Measurements from ENCODE around the gene NUDC.

NUDC gene

GRCh38 chr1:26950602-26951001 is 29.1 kb downstream of the NUDC start:
- in situ Hi-C loops (cut with MboI; ENCODE audit: low sequenced_read_pairs) = no loop called here

GRCh38 chr1:26951216-26951615 is 29.7 kb downstream of the NUDC start:
- in situ Hi-C loops (cut with MboI; ENCODE audit: low sequenced_read_pairs) = no loop called here

DNA sequence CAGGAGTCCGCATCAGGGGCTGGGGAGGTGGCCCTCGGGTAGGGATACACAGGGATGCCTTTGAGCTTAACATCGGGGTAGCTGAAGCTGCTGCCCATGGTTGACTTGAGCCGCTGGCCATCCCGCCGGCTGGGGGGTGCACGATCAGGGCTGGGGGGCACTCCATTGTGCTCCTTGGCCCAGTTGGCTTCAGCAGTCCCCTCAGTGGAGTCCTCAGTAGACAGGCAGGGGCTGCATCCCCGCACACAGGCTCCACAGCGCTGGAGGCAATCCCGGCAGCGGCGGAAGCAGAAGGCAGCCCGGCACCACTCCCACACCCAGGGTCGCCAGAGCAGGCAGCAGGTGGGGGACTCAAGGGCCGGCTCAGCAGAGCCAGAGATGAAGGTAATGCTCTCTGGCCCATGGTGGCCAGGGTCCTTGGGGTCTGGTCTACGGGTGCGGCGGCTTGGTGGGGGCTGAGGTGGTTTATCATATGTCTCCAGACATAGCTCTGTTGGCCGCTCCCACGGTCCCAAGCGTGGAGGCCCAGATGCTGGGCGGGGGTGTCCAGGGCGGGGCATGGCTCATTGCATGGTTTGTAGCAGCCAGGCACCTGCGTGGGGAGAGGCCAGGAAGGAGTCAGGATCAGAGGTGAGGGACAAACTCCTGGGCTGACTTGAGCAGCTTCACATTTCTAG is 30.4 kb downstream of the NUDC start:
- in situ Hi-C loops (cut with MboI; ENCODE audit: low sequenced_read_pairs) = no loop called here

DNA sequence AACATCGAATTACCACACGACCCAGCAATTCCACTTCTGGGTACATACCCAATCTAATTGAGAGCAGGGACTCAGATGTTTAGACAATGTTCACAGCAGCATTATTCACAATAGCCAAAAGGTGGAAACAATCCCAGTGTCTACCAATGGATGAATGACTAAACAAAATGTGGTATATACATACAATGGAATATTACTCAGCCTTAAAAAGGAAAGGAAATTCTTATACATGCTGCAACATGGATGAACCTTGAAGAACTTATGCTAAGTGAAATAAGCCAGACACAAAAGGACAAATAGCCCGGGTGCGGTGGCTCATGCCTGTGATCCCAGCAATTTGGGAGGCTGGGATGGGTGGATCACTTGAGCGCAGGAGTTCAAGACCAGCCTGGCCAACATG is 31.8 kb downstream of the NUDC start:
- in situ Hi-C loops (cut with MboI; ENCODE audit: low sequenced_read_pairs) = no loop called here

- in situ Hi-C loops (cut with MboI; ENCODE audit: low sequenced_read_pairs) = no loop called here
Measured at GRCh38 chr1:26956321-26956720, 34.8 kb downstream of the NUDC start.

DNA sequence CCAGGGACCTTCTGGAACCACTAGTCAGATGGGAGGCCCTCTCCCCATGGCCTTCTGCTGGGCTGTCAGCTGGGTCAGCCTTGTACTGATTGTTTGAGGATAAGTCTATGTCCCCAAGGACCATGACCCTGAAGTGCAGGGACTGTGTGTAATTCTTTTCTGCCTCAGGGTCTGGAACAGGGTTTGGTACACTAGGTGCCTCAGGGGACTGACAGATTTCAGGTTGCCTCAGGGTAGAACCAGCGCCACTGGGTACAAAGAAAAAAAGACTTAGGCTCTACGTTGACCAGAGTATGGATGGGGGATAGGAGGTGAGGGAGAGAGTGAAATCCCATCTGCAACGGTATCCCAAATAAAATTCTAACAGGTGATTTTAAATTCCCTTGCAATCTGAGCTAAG is 35.8 kb downstream of the NUDC start:
- in situ Hi-C loops (cut with MboI; ENCODE audit: low sequenced_read_pairs) = no loop called here

DNA sequence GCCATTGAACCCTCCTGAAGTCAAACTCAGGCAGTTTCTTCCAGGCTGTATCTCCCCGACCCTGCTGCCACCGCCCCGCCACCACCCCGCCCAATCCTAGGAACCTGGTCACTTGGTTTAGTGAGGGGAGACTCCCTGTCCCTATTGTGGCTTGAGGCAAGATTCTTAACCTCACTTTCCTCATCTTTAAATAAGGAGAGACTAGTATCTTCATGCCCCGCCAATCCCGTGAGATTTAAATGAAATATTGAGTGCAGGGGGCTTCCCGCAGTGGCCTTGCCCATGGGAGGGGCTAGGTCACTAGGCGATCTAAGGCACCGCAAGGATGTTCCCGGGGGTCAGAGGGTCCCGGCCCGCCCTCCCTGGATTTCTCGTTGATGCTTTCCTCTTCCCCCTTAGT is 37.7 kb downstream of the NUDC start:
- in situ Hi-C loops (cut with MboI; ENCODE audit: low sequenced_read_pairs) = no loop called here

GRCh38 chr1:26959722-26960624 is 38.4 kb downstream of the NUDC start, which contains the start of gene KDF1:
TSS of gene KDF1 (minus strand) at chr1:26960468. CDS start at chr1:26952380, 8,088 bp downstream.
- in situ Hi-C loops (cut with MboI; ENCODE audit: low sequenced_read_pairs) = no loop called here

DNA sequence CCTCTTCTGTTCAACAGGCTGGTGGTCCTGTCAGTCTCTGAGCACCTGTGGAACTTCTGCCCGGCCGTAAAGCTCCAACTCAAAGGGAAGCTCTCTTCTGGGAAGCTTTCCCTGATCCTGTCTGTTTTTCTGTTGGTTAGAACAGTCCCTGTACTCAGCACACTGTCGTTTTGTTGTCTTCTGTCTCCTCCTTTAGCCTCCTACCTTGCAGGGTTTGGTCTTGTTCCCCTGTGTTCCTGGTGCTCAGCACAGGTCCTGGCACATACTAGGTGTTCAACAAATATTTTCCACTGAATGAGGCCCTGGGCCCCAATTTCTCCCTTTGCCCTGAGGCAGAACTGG is 39.1 kb downstream of the NUDC start:
- in situ Hi-C loops (cut with MboI; ENCODE audit: low sequenced_read_pairs) = no loop called here

GRCh38 chr1:26961826-26962225 is 40.3 kb downstream of the NUDC start:
- in situ Hi-C loops (cut with MboI; ENCODE audit: low sequenced_read_pairs) = no loop called here

DNA sequence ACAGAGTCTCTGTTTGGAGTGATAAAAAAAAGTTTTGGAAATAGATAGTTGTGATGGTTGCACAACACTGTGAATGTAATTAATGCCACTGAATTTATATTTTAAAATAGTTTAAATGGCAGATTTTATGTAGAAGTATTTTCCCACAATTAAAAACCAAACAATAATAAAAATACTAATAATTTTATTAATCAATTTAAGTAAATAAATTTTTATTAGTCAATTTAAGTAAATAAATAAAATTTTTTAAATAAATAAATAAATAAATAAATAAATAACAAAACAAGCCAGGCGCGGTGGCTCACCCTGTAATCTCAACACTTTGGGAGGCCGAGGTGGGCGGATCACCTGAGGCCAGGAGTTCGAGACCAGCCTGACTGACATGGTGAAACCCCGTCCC is 43.7 kb downstream of the NUDC start:
- in situ Hi-C loops (cut with MboI; ENCODE audit: low sequenced_read_pairs) = no loop called here

DNA sequence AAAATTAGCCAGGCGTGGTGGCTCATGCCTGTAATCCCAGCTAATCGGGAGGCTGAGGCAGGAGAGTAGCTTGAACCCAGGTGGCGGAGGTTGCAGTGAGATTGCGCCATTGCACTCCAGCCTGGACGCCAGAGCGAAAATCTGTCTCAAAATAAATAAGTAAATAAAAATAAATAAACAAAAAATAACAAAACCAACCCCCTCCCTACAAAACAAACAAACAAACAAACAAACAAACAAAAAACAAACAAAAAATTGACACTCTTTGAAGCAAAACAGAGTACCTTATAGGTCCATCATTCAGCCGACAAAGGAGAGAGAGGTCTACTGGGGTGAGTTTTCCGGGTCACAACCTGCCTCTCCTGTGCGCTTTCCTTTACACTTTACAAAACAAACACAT is 44.1 kb downstream of the NUDC start:
- in situ Hi-C loops (cut with MboI; ENCODE audit: low sequenced_read_pairs) = no loop called here

- in situ Hi-C loops (cut with MboI; ENCODE audit: low sequenced_read_pairs) = no loop called here
Measured at GRCh38 chr1:26970810-26971209, 49.3 kb downstream of the NUDC start.

GRCh38 chr1:26971590-26971989 is 50.0 kb downstream of the NUDC start:
- in situ Hi-C loops (cut with MboI; ENCODE audit: low sequenced_read_pairs) = no loop called here

- in situ Hi-C loops (cut with MboI; ENCODE audit: low sequenced_read_pairs) = no loop called here
Measured at GRCh38 chr1:26972390-26972789, 50.8 kb downstream of the NUDC start.

DNA sequence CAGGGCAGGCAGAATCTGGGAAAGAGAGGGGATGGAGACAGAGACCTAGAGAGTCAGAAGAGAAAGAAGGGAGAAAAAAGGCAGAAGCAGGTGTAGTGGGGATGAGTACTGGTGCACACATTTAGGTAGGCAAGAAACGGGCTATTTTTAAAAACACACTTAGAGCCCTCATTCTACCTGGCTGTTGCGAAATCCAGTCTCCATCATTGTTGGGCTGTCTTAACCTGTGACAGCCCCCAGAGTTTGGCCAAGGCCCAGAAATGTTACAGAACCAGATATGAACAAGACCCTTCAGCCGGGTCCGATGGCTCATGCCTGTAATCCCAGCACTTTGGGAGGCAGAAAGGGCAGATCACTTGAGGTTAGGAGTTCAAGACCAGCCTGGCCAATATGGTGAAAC is 51.3 kb downstream of the NUDC start:
- in situ Hi-C loops (cut with MboI; ENCODE audit: low sequenced_read_pairs) = no loop called here

GRCh38 chr1:26976621-26977510 is 55.3 kb downstream of the NUDC start:
- in situ Hi-C loops (cut with MboI; ENCODE audit: low sequenced_read_pairs) = no loop called here

- in situ Hi-C loops (cut with MboI; ENCODE audit: low sequenced_read_pairs) = no loop called here
Measured at GRCh38 chr1:26978901-26979300, 57.4 kb downstream of the NUDC start.

DNA sequence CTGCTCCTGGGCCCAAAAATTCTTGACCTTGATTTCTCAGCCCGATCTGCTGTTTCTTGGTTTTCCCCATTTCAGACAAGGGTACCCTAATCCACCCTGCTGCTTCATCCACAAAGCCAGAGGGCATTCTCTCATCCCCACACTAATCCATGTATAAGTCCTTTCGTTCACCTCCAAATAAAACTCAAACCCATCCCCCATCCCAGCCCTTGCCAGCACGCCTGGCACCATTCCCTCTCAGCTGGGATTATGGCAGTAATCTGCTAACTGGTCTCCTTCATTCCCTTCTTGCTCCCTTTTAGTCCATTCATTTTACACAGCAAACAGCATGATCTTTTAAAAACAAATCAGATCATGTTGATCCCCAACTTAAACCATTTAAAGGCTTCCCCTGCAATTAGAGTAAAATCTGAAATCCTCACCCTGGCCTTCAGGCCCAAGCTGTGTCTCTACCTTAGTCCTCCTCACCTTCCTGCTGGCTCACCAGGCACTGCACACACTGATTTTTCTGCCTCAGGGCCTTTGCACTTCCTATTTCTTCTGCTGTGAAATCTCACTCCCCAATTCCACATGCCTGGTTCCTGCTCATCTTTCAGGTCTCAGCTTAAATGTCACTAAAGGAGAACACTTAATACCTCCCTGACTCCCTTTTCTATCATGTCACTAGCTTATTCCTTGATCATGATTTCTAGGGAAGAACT is 59.8 kb downstream of the NUDC start:
- in situ Hi-C loops (cut with MboI; ENCODE audit: low sequenced_read_pairs) = no loop called here

DNA sequence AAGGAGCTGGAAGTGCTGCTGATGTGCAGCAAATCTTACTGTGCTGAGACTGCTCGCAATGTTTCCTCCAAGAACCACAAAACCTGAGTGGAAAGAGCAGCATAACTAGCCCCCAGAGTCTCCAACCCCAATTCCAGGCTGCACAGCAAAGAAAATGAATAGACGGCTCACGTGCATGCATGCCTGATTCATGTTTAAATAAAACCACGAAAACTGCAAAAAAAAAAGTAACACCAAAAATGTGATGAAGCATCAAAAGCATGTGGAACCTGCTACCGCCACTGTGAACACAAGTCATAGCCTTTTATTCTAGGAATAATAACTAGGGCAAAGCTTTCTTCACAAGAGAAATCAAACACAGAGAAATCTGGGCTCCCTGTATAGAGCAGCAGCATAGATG is 62.3 kb downstream of the NUDC start:
- in situ Hi-C loops (cut with MboI; ENCODE audit: low sequenced_read_pairs) = no loop called here

- in situ Hi-C loops (cut with MboI; ENCODE audit: low sequenced_read_pairs) = no loop called here
Measured at GRCh38 chr1:26984291-26984690, 62.7 kb downstream of the NUDC start.

All from HL-60/S4 treated with retinoic acid at 250 ng/mL for 4 days and 3 days (cell line).